ENCODE results near the gene ACACA.
"Not testable (repeated sequence)": the region's sequence is repeated elsewhere in the genome, so short reads cannot be mapped to it uniquely, and the experiment has no call there.

Gene ACACA

GRCh38 chr17:37405955-37406634, 541 bp downstream of the ACACA start:
- no peaks in the 10 kb centered on the region for H3K9me3 ChIP-seq (replicated peaks; ENCODE audit: insufficient read depth, low read length)
- H3K9me2 ChIP-seq (replicated peaks; ENCODE audit: insufficient read depth, low read length) = no peaks in the 10 kb centered on the region
- H3K4me2 ChIP-seq (ENCODE audit: low read depth, low read length) = peak overlapping the region; percentile 98
- H3K9ac ChIP-seq (ENCODE audit: low read length) = peak overlapping the region; percentile 89
- H3K36me3 ChIP-seq (replicated peaks; ENCODE audit: insufficient read depth, low read length) = no peaks in the 10 kb centered on the region
- no peak for TF ChIP-seq EZH2 (optimal IDR thresholded peaks at IDR 0.05; ENCODE audit: low read depth, low read length)
- TF ChIP-seq EZH2phosphoT487 (IDR thresholded peaks at IDR 0.05; ENCODE audit: low read length) = no peak
- no peak for TF ChIP-seq CTCF (IDR thresholded peaks at IDR 0.05; ENCODE audit: low read length)
- no peaks in the 10 kb centered on the region for H3K27me3 ChIP-seq (replicated peaks; ENCODE audit: insufficient read depth, low read length)
- peaks cover 7% of the 10 kb centered on the region; the same call in 1 of the 2 replicates for H3K4me1 ChIP-seq (ENCODE audit: low read length)
- H3F3A ChIP-seq (ENCODE audit: insufficient read depth, low read length) = peaks cover 4% of the 10 kb centered on the region; the same call in 1 of the 2 replicates
- peaks cover 32% of the 10 kb centered on the region for H3K79me2 ChIP-seq (ENCODE audit: low read length)
- no peaks in the 10 kb centered on the region for H4K20me1 ChIP-seq (ENCODE audit: insufficient read depth, low read length)
- H3K27ac ChIP-seq (ENCODE audit: low read length) = peak overlapping the region; percentile 41; the same call in 1 of the 2 replicates
- H3K4me3 ChIP-seq (ENCODE audit: low read length) = peak overlapping the region; percentile 87
- no peak for DNase-seq
- peak overlapping the region; percentile 94 for H2AFZ ChIP-seq (ENCODE audit: low read length)

GRCh38 chr17:37405522-37405921, 1.1 kb downstream of the ACACA start:
- Histone ChIP-seq H3K4me2 (ENCODE audit: low read depth, low read length) (peak overlapping the region; percentile 98), H3K9ac (ENCODE audit: low read length) (peak overlapping the region; percentile 89; the same call in 1 of the 2 replicates), H3K79me2 (ENCODE audit: low read length) (peaks cover 32% of the 10 kb centered on the region), H3K4me3 (ENCODE audit: low read length) (peak overlapping the region; percentile 87)
- H4K20me1 ChIP-seq (ENCODE audit: insufficient read depth, low read length); H3F3A ChIP-seq (ENCODE audit: insufficient read depth, low read length); H3K9me2 ChIP-seq (replicated peaks; ENCODE audit: insufficient read depth, low read length); H3K9me3 ChIP-seq (replicated peaks; ENCODE audit: insufficient read depth, low read length); H3K36me3 ChIP-seq (replicated peaks; ENCODE audit: insufficient read depth, low read length); DNase-seq; H2AFZ ChIP-seq (ENCODE audit: low read length); H3K27ac ChIP-seq (ENCODE audit: low read length); H3K4me1 ChIP-seq (ENCODE audit: low read length); H3K27me3 ChIP-seq (replicated peaks; ENCODE audit: insufficient read depth, low read length): not testable (repeated sequence)

GRCh38 chr17:37400505-37400904, 6.1 kb downstream of the ACACA start:
- Histone ChIP-seq H3K4me2 (ENCODE audit: low read depth, low read length) (no peak overlapping the region), H3K4me1 (ENCODE audit: low read length) (peaks cover 7% of the 10 kb centered on the region; the same call in 1 of the 2 replicates), H3K9me2 (replicated peaks; ENCODE audit: insufficient read depth, low read length) (no peaks in the 10 kb centered on the region), H4K20me1 (ENCODE audit: insufficient read depth, low read length) (no peaks in the 10 kb centered on the region), H2AFZ (ENCODE audit: low read length) (no peak overlapping the region), H3K27ac (ENCODE audit: low read length) (no peak overlapping the region), H3K36me3 (replicated peaks; ENCODE audit: insufficient read depth, low read length) (no peaks in the 10 kb centered on the region), H3K27me3 (replicated peaks; ENCODE audit: insufficient read depth, low read length) (no peaks in the 10 kb centered on the region), H3F3A (ENCODE audit: insufficient read depth, low read length) (no peaks in the 10 kb centered on the region), H3K4me3 (ENCODE audit: low read length) (no peak overlapping the region), H3K79me2 (ENCODE audit: low read length) (peaks cover 8% of the 10 kb centered on the region), H3K9me3 (replicated peaks; ENCODE audit: insufficient read depth, low read length) (no peaks in the 10 kb centered on the region), H3K9ac (ENCODE audit: low read length) (no peak overlapping the region)
- DNase-seq = no peak
- TF ChIP-seq CTCF (IDR thresholded peaks at IDR 0.05; ENCODE audit: low read length) (no peak), EZH2phosphoT487 (IDR thresholded peaks at IDR 0.05; ENCODE audit: low read length) (no peak), EZH2 (optimal IDR thresholded peaks at IDR 0.05; ENCODE audit: low read depth, low read length) (no peak)

- H3F3A ChIP-seq (ENCODE audit: insufficient read depth, low read length) = no peaks in the 10 kb centered on the region
- H3K27ac ChIP-seq (ENCODE audit: low read length) = no peak overlapping the region
- H3K4me2 ChIP-seq (ENCODE audit: low read depth, low read length) = no peak overlapping the region
- H4K20me1 ChIP-seq (ENCODE audit: insufficient read depth, low read length) = no peaks in the 10 kb centered on the region
- no peaks in the 10 kb centered on the region for H3K36me3 ChIP-seq (replicated peaks; ENCODE audit: insufficient read depth, low read length)
- H3K4me1 ChIP-seq (ENCODE audit: low read length) = 0 out of 2 replicates have a peak, but pooled peaks cover 3% of the 10 kb centered on the region
- H3K4me3 ChIP-seq (ENCODE audit: low read length) = no peak overlapping the region
- TF ChIP-seq EZH2phosphoT487 (IDR thresholded peaks at IDR 0.05; ENCODE audit: low read length) = no peak
- TF ChIP-seq EZH2 (optimal IDR thresholded peaks at IDR 0.05; ENCODE audit: low read depth, low read length) = no peak
- no peak for TF ChIP-seq CTCF (IDR thresholded peaks at IDR 0.05; ENCODE audit: low read length)
- H2AFZ ChIP-seq (ENCODE audit: low read length) = no peak overlapping the region
- DNase-seq = no peak
- H3K9ac ChIP-seq (ENCODE audit: low read length) = no peak overlapping the region
- H3K79me2 ChIP-seq (ENCODE audit: low read length) = no peaks in the 10 kb centered on the region
- no peaks in the 10 kb centered on the region for H3K9me3 ChIP-seq (replicated peaks; ENCODE audit: insufficient read depth, low read length)
- no peaks in the 10 kb centered on the region for H3K27me3 ChIP-seq (replicated peaks; ENCODE audit: insufficient read depth, low read length)
- no peaks in the 10 kb centered on the region for H3K9me2 ChIP-seq (replicated peaks; ENCODE audit: insufficient read depth, low read length)
Measured at GRCh38 chr17:37399265-37399803, 7.3 kb downstream of the ACACA start.

Measured in MM.1S (cell line).